ENCODE data around the gene C17orf50.

Gene C17orf50

DNA sequence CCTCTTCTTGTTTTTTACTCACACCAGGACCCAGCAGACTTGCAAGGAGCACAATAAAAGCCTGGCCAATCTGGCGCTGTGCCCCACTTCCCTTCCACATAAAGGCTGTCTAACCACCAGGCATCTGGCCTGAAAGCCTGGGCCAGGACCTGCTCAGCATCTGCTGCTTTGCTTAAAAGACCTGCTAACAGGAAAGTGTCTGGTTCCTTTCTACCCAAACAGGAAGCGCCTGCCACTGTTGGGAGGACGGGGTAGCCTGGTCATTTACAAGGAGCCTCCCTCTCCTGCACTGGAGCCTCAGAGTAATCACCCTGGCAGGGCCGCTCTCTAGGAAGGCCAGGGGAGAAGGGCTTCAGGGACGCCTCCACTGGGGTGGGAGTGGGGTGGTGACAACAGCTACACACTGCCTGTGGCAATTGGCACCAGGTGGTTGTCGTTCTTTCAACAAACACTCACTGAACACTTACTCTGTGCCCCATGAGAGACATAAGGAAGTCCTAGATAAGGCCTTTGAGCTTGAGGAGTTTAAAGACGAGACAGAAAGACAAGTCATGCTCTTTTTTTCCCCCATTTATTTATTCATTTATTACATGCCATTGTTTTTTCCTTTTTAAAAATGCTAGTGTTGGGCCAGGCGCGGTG, 41.0 kb downstream of the C17orf50 start:
- no peak for DNase-seq (ENCODE audit: low read depth)
- H3K4me3 ChIP-seq (ENCODE audit: low read length): no peak overlapping the region
- TF ChIP-seq, protein P1, sequence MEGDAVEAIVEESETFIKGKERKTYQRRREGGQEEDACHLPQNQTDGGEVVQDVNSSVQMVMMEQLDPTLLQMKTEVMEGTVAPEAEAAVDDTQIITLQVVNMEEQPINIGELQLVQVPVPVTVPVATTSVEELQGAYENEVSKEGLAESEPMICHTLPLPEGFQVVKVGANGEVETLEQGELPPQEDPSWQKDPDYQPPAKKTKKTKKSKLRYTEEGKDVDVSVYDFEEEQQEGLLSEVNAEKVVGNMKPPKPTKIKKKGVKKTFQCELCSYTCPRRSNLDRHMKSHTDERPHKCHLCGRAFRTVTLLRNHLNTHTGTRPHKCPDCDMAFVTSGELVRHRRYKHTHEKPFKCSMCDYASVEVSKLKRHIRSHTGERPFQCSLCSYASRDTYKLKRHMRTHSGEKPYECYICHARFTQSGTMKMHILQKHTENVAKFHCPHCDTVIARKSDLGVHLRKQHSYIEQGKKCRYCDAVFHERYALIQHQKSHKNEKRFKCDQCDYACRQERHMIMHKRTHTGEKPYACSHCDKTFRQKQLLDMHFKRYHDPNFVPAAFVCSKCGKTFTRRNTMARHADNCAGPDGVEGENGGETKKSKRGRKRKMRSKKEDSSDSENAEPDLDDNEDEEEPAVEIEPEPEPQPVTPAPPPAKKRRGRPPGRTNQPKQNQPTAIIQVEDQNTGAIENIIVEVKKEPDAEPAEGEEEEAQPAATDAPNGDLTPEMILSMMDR (IDR thresholded peaks at IDR 0.05; ENCODE audit: insufficient read depth, low read depth, low read length, missing control alignments): no peak

DNA sequence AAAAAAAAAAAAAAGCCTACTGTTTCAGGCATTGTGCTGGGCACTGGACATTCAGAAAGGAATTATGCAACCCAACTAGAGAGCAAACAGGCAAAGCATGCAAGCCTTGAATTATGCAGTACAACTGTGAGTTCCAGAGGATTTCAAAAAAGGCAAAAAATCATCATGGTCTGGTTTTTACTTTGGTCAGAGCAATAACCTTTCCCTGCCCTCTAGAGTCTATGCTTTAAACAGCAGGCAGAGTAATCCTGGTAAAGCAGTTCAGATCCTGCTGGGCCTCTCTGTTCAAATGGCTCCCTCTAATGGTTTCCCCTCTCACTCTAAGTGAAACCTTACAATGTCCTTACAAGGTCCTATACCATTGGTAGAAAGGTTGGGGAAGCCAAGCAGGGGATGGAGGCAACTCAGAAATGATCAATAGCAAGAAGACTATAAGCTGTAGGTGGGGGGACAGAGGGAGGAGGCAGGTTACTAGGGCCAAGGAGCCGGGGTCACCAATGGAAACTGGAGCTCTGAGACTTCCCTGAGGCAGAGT, 44.0 kb downstream of the C17orf50 start:
- peak; percentile 92 for DNase-seq (ENCODE audit: low read depth)
- H3K4me3 ChIP-seq (ENCODE audit: low read length): no peak overlapping the region
- TF ChIP-seq, protein P1 (IDR thresholded peaks at IDR 0.05; ENCODE audit: insufficient read depth, low read depth, low read length, missing control alignments): peak; percentile 96

DNA sequence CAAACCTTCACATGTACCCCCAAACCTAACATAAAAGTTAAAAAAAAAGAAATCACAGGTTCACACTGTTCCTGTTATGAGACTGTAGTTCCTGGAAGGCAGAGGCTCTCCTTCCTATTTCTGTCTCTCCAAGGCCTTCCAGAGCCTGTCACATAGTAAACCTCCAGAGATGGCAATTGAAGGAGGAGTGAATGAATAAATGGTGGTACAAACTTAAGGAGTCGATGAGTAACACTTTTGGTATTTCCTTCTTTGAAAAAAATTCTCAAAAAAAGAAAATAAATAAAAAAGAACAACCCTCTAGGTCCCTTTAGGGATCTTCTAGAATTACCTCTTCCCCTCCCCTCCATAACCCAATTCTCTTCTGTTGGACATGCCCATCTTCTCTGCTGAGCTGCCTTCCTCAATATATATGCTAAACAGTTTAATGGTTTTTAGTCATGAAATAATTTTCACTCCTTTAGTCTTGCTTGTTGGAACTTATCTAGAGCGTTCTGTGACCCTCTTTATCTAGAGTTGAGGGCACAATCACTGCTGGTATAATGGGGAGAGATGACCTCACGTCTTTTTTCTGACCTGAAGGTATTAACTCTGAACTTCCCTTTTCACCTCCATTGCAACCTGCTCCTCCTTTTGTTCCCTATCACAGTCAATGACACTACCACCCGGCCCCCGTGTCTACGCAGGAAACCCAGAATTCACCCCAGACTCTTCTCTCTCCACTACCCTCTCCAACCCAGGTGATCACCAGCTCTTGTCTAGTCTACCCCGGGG, 46.9 kb downstream of the C17orf50 start:
- TF ChIP-seq, protein P1 (IDR thresholded peaks at IDR 0.05; ENCODE audit: insufficient read depth, low read depth, low read length, missing control alignments): no peak
- DNase-seq (ENCODE audit: low read depth): no peak
- no peak overlapping the region for H3K4me3 ChIP-seq (ENCODE audit: low read length)

DNA sequence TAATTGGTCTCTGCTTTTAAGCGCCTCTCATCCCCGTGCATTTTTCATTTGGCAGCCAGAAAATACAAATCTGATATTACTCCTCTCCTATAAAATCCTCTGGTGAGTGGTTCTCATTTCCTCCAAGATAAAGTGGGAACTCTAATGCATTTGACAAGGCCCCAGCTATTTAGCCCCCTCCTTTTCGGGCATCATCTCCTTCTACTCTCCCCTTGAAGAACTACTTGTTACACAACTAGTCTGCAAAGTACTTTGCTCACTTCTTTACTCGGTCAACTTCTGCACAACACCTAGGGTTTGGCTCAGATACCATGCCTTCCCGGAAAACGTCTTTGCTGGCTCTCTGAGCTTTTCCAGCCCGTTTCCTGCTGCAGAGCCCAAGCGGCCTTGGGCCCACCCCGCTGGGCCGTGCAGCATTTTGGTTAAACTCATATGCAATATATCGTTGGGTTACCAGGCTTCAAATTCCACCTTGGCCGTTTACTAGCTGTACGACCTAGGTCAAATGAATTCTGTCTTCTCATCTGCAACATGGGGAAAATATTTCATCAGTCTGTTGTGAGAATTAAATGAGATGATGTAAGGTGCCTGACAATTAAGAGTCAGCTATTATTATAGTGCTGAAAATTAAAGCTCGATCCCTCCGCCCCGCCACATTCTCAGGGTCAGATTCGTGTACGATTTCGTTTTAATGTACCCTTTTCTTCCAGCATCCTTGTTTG, 47.7 kb downstream of the C17orf50 start:
- TF ChIP-seq, protein P1 (IDR thresholded peaks at IDR 0.05; ENCODE audit: insufficient read depth, low read depth, low read length, missing control alignments): no peak
- peak overlapping the region; percentile 97 for H3K4me3 ChIP-seq (ENCODE audit: low read length)
- no peak for DNase-seq (ENCODE audit: low read depth)

DNA sequence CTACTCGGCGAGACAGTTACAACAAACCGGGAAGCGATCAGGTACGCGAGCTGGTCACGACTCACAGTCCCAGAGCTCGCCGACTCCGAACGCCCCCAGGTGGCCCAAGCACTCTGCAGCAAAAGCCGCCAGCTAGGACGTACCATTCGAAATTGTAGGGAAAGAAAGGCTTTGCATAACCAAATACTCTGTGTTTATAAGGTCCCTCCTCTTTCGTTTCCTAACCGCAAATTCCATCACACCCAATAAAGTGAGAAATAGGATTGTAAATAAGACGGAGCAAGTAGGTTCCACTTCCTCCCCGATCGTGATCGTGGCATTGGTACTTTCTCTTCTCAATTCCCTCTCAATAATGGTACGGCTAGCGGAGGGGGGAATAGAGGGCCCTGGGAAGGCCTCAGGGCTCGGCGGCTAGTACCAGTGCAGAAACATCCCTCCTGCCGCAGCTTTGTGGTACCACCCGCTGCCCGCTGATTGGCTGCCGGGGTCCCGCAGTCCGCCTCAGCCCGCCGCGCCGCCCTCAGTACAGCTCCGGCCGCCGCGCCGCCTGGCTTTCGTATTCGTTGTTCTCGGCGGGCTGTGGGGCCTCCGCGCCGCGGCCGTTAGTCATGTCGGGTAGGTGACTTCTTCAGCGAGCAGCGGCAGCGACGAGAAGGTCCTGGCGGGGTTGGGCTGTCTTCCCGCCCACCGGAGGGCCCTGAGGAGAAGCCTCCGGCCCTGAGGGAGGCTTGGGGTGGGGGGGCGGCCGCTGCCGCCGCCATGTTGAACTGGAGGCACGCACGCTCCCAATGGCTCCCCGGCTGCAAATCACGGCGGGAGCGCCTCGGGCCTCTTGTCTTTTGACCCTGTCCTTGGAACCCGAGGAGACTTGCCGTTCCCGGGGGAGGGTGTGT, 48.5 kb downstream of the C17orf50 start, which contains the start of gene TAF15:
Gene TAF15 (plus strand): TSS at position 523 of the 893 bp plus-strand sequence. CDS start 86 bp downstream, at position 609.
- peak; percentile 99 for DNase-seq (ENCODE audit: low read depth)
- H3K4me3 ChIP-seq (ENCODE audit: low read length): peak within 1 kb of the TSS; percentile 97
- TF ChIP-seq, protein P1 (IDR thresholded peaks at IDR 0.05; ENCODE audit: insufficient read depth, low read depth, low read length, missing control alignments): peak; percentile 88
